ENCODE data around the gene NAXD.
"Not testable (repeated sequence)": the region's sequence is repeated elsewhere in the genome, so short reads cannot be mapped to it uniquely, and the experiment has no call there.

NAXD gene

GRCh38 chr13:110615322-110616102 is at the start of gene NAXD:
NAXD (plus strand) TSS chr13:110615545; CDS start chr13:110615602, 57 bp downstream.
- peak; percentile 35 to 96 (median 90) for DNase-seq

DNA sequence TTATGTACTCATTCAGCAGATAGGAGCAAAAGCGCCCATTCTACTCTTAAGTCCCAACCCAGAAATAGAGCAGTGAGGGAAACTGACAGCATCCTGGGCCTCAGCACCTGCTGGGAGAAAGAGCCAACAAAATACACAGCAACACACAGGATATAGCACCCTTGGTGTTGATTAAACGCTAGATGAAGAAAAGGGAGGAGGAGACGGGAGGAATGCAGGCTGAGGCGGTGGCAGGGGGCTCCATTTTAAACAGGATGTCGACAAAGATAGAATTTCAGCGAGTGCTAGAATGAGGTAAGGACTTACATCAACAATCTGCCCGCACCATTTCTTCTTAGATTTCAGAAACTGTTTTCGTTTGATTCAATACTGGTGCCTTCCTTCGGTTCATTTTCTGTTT is 49.2 kb upstream of the NAXD start:
- DNase-seq: no peak

GRCh38 chr13:110568612-110569011 is 46.7 kb upstream of the NAXD start:
- DNase-seq: no peak

GRCh38 chr13:110569962-110570361 is 45.4 kb upstream of the NAXD start:
- DNase-seq: not testable (repeated sequence)

- DNase-seq: no peak
Measured at GRCh38 chr13:110570886-110571285, 44.5 kb upstream of the NAXD start.

DNA sequence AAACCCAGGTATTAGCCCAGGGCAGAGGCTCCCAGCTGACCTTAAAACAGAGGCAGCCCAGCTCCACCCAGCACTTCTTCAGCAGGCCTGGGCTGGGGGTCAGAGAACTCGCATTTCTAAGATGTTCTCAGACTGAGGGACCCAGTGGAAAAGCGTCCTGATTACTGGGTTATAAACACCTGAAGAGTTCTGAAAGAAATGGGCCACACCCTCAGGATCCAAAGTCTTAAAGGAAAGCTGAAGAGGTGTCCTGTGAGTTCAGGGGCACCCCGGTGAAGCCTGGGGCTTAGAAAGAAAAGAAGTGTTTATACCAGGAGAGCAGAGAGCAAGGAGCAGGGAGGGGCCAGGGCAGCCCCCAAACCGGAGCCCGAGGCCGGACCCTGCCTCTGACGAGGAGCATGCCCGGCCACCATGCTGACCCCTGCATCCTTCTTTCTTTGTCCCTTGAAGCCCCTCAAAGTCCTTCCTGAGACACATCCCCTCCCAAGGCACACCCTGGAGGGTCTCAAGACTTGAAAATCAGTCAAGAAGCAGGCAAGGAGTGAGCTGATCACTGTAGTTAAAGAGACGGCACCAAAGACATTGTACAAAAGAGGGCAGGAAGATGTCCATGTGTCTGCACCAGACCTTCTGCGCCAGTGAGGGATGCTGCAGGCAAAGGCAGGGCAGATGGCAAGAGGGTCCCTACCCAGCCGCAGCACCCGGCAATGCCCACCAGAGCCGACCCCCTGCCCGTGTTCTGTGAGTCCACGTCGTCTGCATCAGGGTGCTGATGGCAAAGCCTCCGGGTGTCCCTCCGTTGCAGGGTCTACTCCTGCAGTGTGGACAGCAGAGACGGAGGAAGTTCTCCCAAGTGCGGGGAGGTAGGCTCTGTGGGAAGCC is 43.2 kb upstream of the NAXD start:
- DNase-seq: no peak

GRCh38 chr13:110572778-110573118 is 42.6 kb upstream of the NAXD start:
- no peak for DNase-seq

GRCh38 chr13:110574161-110574560 is 41.2 kb upstream of the NAXD start:
- no peak for DNase-seq

DNA sequence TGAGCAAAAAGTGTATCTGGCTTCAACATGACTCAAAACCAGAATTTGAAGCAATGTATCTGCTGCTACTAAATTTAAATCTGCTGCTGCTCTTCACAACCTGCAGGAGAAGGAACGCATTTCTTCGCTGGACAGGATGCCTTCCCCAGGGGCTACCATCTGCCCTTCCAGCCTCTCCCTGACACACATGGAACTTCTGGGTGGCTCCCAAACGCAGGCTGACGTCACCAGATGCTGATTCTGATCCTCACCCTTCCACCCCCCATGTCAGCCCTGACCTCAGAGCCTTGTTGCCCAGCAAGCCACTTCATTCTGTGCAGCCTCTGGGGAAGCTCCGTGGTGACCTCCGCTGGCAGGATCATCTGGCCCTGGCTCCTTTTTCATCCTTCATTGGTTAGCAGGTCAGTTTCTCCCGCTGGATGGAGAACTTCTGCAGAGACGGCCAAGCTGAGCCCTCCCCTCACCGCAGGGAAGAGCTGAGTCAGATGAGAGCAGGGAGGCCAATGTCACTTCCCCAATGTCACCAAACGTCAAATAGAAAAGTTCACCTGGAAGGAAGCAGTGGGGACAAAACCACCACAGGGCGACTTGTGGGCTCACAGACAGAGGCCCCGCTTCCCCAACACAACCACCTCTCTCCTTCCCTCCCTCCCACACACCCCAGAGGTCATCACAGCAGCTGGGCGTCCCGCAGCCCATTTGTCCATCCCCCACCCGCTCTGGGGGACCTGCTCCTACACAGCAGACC is 39.8 kb upstream of the NAXD start:
- peak in 3 of 14 donors; percentile 8 to 64 (median 9) for DNase-seq

GRCh38 chr13:110576070-110576394 is 39.3 kb upstream of the NAXD start:
- DNase-seq: no peak

DNA sequence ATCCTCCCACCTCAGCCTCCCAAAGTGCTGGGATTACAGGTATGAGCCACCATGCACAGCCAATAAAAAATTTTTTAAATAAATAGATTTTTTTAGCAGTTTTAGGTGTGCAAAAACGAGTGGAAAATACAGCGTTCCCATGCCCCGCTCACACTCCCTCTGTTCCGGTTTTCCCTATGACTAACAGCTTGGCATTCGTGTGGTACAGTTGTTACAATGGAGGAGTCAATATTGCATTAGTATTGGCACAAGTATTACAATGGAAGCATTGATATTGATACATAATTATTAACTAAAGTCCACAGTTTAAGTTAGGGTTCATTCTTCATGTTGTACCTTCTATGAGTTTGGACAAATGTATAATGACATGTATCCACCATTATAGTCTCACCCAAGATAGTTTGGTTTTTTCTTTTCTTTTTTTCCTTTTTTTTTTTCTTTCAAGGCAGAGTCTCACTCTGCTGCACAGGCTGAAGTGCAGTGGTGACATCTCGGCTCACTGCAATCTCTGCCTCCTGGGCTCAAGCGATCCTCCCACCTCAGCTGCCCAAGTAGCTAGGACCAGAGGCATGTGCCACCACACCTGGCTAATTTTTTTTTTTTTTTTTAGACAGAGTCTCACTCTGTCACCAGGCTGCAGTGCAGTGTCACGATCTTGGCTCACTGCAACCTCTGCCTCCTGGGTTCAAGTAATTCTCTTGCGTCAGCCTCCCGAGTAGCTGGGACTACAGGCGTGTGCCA is 38.4 kb upstream of the NAXD start:
- no peak for DNase-seq

- no peak for DNase-seq
Measured at GRCh38 chr13:110578363-110578762, 37.0 kb upstream of the NAXD start.

DNA sequence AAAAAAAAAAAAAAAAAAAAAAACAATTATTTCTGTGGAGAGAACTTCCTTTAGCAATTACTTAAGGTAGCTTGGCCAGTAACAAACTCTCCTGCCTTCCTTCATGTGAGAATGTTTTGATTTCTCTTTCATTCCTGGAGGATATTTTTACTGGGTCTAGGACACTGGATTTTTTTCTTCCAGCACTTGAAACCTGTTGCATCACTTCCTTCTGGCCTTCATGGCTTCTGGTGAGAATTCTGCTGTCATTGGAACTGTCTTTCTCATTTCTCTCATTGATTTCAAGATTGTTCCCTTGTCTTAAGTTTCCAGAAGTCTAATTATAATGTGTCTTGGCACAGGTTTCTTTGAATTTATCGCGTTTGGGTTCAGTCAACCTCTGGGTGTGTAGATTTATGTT is 34.5 kb upstream of the NAXD start:
- DNase-seq: no peak

GRCh38 chr13:110581506-110582185 is 33.7 kb upstream of the NAXD start:
- no peak for DNase-seq

DNA sequence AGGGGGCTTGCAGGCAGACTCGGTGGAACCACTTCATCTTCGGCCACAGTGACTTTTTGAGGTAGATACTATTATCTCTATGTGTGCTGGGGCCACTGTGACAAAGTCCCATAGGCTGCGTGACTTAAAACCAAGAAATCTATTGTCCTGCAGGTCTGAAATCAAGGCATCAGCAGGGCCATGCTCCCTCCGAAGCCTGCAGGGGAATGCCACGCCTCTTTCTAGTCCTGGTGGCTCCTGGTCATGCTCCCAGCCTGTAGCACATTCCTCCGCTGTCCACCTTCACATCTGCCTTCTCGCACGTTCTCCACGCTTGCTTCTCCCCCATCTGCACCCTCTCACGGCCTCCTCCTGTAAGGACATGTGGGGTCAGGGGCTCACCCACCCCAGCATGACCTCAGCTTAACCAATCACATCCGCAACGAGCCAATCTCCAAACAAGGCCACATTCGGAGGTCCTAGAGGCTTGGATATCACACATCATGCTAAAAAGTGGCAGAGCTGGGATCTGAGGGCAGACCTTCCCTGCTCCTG is 32.9 kb upstream of the NAXD start:
- DNase-seq: no peak

GRCh38 chr13:110583178-110583865 is 32.0 kb upstream of the NAXD start:
- no peak for DNase-seq

DNA sequence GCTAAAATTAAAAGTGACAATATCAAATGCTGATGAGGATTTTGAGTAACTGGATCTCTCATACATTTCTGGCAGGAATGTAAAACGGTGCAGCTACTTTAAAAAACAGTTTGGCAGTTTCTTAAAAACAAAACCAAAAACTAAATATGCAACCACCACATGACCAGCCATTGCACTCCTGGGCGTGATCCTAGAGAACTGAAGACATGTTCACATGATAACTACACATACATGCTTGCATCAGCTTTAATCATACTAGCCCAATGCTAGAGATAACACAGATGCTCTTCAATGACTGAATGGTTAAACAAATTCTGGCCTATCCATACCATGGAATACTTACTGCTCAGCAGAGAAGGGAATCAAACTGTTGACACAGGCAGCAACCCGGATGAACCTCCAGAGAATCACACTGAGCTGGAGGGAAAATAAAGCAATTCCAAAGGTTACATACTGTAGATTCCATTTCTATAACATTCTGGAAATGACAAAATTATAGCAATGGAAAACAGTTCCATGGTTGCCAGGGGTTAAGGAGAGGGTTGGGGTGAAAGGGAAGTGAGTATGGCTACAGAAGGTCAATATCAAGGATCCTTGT is 25.5 kb upstream of the NAXD start:
- DNase-seq: no peak

DNA sequence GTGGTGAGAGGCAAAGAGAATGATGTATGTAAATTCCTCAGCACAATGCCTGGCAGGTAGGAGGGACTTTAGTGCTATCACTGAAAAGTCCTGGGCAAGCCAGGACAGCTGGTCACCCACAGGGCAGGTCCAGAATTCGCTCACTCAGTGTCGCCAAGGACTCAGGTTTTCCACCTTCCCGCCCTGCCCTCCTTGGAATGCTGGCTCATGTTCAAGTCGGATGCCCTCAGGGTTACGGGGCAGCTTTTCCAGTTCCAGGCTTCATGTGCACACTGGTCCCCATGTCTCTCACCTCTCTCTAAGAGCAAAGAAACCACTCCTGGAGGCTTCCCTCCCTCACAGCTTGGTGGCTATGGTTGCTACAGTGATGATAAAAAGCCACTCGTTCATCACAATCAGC is 24.8 kb upstream of the NAXD start:
- no peak for DNase-seq

- no peak for DNase-seq
Measured at GRCh38 chr13:110592665-110593064, 22.7 kb upstream of the NAXD start.

- no peak for DNase-seq
Measured at GRCh38 chr13:110593430-110594130, 21.8 kb upstream of the NAXD start.

Measured in C1 segment of cervical spinal cord (tissue), 14 donors.